NCI-H1417 (cell line): Measurements from ENCODE around the gene ACCS.

Experiments
- DNase-seq, 3 experiments: peaks; one replicate each; lab custom pipeline; 2025; lab: John Stamatoyannopoulos, UW

The ACCS gene

DNA sequence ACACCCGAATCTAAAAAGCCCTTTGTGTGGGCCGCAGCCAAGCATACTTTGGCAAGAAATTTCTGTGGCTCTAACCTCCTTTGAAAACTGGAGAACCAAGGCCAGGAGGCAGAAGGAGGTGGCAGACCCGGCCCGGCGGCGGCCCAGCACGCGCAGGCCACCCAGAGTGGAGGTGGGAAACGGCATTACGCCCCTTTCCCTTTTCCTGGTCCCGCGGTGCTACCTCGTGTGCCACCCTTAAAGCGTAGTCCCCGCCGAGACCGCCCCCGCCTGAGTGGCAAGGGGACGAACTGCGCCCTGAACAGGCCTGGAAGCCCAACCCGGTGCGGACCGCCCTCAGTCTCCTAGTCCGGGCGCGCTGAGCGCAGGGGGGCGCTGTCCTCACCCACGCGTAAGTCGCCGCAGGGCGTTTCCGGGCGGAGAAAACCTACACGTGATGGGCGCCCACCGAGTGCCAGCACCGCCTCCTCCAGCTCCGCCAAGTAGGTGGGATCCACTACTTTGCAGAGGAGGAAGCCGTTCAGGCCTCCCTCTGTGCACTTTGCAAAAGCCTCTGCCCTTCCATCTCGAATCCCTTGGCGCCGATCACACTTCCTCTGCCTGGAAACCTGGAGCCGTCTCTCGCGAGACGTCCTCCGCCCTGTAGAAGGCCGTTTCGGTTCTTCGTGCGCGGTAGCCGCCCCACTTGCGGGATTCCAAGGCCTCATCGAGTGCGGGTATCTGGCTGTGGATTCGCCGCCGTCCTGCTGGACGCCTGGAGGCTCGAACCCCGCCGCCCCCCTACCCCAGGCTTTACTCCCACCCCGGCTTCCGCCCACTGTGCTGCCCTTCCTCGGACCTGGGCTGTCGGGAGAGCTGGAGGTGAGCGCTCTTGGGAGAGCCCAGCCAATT, at the start of gene ACCS:
Gene ACCS, plus strand, starts transcription at position 430 of the 891 bp plus-strand sequence. CDS start 1,358 bp downstream, outside the sequence.
- DNase-seq, result peak; percentile 64 to 95 (median 91)

- DNase-seq, result no peak
These were observed 49.3 kb upstream of the ACCS start for GRCh38 chr11:44016546-44017442.

DNA sequence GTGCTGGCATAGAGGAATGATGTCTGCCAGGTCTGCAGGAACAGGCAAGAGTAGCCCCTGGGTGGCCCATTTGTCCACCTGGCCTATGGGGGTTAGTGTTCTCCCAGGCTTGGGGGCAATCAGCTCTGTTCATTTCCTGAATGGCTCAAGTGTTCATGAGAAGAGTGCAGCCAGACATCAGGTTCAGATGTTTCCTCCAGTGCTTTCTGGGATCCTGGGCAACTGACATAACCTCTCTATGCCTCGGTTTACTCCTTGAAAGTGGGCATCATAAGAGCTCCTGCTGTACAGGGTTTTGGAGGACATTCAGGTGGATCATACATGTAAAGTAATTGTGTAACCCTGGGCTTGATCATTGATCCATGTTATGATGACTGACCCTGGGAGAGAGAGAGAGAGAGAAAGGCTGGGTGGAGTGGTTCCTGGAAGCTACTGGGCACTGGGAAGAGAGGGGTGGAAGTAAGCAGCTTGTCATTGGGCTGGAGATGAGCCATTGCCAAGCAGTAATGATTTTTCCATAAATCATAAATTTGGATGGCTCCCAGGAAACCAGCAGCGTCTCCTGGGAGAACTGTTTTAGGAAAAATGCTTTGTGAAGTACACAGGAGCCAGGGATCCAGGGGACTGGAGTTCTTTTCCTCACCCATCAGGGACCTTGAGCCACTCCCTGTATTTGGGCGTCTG, 48.5 kb upstream of the ACCS start:
- DNase-seq, result peak in 1 of 3 experiments; percentile 35

- DNase-seq, result peak in 1 of 3 experiments; percentile 35
These were observed 47.9 kb upstream of the ACCS start for GRCh38 chr11:44018127-44018521.

- no peak for DNase-seq
These were observed 47.2 kb upstream of the ACCS start for GRCh38 chr11:44018829-44019228.

DNA sequence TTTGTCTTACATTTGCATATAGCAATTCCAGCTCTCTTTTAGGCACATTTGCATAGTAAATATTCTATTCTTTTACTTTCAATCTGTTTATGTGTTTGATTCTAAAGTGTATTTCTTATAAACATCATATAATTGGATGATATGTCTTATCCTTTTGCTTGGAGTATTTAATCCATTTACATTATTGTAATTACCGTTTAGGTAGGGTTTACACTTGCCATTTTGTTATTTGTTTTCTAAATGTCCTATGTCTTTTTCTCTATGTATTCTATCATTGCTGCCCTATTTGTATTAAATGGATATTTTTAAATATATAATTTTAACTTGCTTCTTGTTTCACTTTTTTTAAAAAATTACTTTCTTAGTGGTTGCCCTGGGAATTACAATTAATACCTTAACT, 41.1 kb upstream of the ACCS start:
- no peak for DNase-seq

DNA sequence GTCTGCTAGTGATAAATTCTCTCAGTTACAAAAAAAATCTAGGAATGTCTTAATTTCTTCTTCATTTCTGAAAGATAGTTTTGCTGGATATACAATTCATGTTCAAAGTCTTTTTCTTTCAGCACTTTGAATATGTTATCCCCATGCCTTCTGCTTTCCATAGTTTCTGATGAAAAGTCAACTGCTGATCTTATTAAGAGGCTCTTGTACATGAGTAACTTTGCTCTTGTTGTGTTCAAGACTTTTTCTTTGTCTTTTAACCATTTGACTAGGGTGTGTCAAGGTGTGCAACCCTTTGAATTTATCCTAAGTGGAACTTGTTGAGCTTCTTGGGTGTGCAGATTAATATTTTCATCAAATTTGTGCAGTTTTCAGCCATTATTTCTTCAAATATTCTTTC, 40.3 kb upstream of the ACCS start:
- DNase-seq, result no peak

DNA sequence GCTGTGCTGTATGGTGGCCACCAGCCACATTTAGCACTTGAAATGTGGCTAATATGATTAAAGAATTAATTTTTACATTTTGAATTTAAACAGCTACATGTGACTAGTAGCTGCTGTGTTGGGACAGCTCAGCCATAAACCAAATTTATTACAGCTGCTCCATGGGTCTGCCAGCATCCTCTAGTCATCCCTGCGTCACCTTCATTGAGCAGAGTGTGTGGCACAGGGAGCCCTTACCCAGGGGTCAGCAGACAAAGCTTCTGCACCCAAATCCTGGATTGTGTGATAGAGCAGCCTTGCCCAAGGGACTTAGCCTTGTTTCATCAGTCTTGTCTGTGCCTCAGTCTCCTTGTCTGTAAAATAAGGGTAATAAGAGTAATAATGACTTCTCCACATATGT, 37.7 kb upstream of the ACCS start:
- DNase-seq, result no peak

DNA sequence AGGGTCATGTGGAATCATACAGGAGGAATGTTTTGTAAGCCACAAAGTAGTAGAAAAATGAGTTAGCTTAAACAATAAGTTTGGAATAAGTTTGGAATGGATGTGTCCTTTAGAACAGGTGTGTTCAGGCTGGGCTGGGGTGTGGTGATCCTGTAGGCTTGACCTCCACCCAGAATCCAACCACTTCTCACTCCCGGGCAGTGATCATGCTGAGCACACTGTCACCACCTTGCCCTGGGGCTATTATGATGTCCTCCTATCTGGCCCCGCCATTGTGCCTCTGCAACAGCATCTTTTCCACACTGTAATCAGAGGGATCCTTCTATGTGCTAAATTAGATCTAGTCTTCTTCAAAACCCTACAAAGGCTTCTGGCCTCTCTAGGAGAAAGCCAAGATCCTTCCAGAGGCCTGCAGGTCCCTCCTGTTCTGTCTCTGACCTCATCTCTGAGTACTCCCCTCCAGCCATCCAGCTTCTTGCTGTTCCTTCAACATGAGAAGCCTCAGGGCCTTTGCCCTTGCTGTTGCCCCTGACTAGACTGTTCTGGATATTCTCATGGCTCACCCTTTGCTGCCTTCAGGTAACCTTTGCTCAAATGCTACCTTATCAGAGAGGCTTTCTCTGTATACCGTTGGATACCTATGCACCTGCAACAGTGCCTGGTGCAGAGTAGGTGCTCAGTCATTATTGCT, 37.1 kb upstream of the ACCS start:
- no peak for DNase-seq

- no peak for DNase-seq
These were observed 36.6 kb upstream of the ACCS start for GRCh38 chr11:44029507-44029845.

- DNase-seq, result peak; percentile 16 to 63 (median 46)
These were observed 35.8 kb upstream of the ACCS start for GRCh38 chr11:44029977-44030911.

- no peak for DNase-seq
These were observed 35.1 kb upstream of the ACCS start for GRCh38 chr11:44030996-44031395.

GRCh38 chr11:44031549-44031948, 34.5 kb upstream of the ACCS start:
- DNase-seq, result no peak

- no peak for DNase-seq
These were observed 33.6 kb upstream of the ACCS start for GRCh38 chr11:44032299-44033085.

GRCh38 chr11:44033411-44033850, 32.6 kb upstream of the ACCS start:
- no peak for DNase-seq

DNA sequence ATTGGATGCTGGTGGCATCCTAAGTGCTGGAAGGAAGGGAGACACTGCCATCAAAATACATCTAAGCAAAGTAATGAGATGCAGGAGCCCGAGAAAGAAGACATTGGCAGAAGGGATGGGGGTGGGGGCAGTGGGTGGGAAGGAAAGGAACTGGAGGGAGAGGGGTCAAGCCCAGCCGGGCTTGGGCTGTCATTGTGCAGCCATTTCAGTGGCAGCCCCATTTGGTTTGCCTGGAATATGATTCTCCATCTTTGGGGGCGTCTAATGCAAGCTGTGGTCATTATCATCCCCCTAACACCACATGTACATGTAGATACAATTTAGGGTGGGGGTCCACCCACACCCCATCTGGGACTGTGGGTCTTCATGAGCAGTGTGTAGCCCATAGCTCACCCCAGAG, 32.2 kb upstream of the ACCS start:
- no peak for DNase-seq

- DNase-seq, result no peak
These were observed 31.4 kb upstream of the ACCS start for GRCh38 chr11:44034639-44035038.

DNA sequence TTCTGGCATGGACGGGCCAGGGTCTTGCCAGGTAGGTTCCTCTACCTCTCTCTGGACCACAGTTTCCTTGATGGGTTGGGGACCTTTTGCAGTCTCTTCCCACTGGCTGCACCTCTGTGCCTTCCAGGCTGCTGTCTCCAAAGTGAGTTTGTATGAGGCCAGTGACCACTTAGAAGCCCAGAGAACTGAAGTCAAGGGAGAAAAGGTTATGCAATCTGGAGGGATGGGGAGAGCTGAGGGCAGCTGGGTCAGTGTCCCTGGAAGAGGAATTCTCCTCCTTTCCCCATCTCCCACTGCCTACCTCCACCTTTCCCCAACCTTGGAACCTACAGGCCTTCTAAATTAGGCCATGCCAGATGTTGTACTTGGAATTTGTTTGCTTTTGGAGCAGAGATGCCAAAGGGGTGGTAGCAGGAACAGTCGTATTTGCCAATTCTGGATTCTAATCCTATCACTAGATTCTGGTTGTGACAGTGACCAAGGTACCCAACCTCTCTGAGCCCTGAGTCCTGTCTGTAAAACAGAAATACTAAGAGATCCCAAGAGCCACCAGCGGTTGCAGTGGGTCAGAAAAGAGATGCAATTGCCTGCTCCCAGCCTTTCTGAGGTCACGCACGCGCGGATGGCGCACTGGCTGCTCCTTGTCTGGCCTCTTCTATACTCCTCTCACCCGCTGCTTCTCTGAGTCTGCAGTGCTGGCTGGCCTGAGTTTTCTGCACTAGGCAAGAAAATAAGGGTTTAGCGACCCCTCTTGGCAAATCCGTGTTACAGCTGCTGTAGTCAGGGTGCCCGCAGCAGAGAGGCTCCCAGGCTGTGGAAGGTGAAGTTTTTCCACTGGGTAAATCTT, 29.0 kb upstream of the ACCS start:
- peak; percentile 63 to 89 (median 72) for DNase-seq

DNA sequence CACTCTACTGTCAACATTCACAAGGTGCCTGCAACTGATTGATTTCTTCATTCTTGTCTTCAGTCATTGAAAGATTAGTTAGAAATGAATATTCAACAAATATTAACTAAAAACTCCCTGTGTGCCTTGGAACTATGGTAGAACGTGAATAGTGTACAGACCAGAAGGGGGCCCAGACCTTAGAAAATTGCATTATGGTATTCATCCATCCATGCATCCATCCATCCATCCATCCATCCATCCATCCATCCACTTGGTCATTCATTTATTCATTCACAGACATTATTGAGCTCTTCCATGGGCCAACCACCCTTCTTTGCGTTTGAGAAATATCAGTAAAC, 28.4 kb upstream of the ACCS start:
- DNase-seq, result no peak
